Measurements from ENCODE around the gene SMAD5. TPM values are rescaled to one million over a fixed set of nuclear protein-coding genes. Genes with fewer than 3 reads are reported as not detected.

The SMAD5 gene
- total RNA-seq, 1 donor from 2014 or later: 17.9 TPM

DNA sequence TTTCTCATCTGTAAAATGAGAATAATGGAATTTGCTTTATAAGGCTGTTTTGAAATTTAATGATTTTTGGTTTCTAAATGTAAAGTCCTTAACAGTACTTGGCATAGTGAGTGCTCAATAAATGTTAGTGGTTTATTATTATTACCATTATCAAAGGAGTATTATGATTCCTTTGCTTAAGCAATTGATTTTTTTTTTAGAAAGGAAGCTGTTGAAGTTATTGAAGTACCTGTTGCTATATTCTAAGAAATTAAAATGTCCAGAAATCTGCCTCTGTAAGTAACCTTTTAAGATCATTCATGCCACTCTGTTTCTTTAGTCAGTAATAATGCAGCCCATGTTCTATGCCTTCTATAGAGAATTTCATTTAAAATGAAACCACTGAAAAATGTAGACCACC lies 15.0 kb downstream of the SMAD5 start:
- intact Hi-C loops (cut with micrococcal nuclease): no loop called here
- Mint-ChIP-seq H3K36me3 (ENCODE audit: low read depth) (peaks cover 3% of the 10 kb centered on the region), H3K27ac (no peak overlapping the region), H3K4me1 (ENCODE audit: low read depth) (no peaks in the 10 kb centered on the region), H3K27me3 (ENCODE audit: insufficient read depth) (peaks cover 5% of the 10 kb centered on the region), H3K9me3 (no peaks in the 10 kb centered on the region), H3K4me3 (no peak overlapping the region)
- DNase-seq (ENCODE audit: low spot score): no peak

DNA sequence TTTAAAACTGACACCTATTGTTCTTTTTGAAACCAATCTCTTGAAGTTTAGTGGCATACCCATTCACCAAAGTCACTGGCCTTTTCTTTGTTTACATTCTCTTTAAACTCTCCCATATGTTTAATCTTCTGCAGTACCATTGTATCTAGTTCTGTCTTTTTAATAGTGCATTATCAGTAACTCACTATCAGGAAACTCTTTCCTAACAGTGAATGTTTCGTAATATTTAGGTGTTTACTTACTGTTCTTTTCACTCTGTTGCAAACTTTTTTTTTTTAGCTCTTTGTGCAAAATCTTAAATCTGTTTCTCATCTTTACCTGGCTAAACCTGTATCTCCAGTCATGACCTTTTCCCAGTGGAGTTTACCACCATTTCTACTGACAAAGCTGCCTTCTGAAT lies 17.2 kb downstream of the SMAD5 start:
- peaks cover 5% of the 10 kb centered on the region for H3K27me3 Mint-ChIP-seq (ENCODE audit: insufficient read depth)
- intact Hi-C loops (cut with micrococcal nuclease): no loop called here
- peaks cover 9% of the 10 kb centered on the region for H3K36me3 Mint-ChIP-seq (ENCODE audit: low read depth)
- peak overlapping the region; percentile 4 for H3K27ac Mint-ChIP-seq
- H3K4me1 Mint-ChIP-seq (ENCODE audit: low read depth): no peaks in the 10 kb centered on the region
- no peak for DNase-seq (ENCODE audit: low spot score)
- H3K9me3 Mint-ChIP-seq: no peaks in the 10 kb centered on the region
- H3K4me3 Mint-ChIP-seq: no peak overlapping the region

DNA sequence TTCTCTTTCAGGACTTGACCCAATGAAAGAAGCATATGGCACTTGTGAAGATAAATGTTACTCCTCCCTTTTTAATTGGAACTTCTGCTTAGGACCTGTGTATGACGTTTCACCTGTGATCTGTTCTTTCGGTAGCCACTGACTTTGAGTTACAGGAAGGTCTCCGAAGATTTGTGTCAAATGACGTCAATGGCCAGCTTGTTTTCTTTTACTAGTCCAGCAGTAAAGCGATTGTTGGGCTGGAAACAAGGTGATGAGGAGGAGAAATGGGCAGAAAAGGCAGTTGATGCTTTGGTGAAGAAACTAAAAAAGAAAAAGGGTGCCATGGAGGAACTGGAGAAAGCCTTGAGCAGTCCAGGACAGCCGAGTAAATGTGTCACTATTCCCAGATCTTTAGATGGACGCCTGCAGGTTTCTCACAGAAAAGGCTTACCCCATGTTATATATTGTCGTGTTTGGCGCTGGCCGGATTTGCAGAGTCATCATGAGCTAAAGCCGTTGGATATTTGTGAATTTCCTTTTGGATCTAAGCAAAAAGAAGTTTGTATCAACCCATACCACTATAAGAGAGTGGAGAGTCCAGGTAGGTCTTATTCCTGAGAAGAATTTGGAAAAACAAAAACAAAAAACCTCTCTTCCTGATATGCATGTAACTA lies 21.1 kb downstream of the SMAD5 start:
- DNase-seq (ENCODE audit: low spot score): no peak
- no peak overlapping the region for H3K4me3 Mint-ChIP-seq
- no peak overlapping the region for H3K27ac Mint-ChIP-seq
- H3K36me3 Mint-ChIP-seq (ENCODE audit: low read depth): peaks cover 17% of the 10 kb centered on the region
- peaks cover 3% of the 10 kb centered on the region for H3K27me3 Mint-ChIP-seq (ENCODE audit: insufficient read depth)
- no peaks in the 10 kb centered on the region for H3K4me1 Mint-ChIP-seq (ENCODE audit: low read depth)
- no peaks in the 10 kb centered on the region for H3K9me3 Mint-ChIP-seq
- intact Hi-C loops (cut with micrococcal nuclease): no loop called here

DNA sequence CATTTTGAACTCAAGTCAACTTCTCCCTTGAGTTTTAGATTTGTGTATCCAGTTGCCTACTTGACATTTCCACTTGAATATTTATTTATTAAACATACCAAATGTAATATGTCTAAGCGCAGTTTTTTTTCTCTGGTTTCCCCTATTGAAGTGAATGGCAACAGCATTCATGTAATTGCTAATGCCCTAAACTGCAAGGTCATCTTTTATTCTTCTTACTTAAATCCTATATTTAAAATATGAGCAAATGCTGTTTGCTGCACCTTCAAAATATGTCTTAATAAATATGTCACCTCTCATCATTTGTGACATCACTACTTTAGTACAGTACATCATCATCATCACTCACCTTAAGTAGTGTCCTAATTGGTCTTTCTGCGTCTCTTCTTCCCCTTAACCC lies 22.4 kb downstream of the SMAD5 start:
- DNase-seq (ENCODE audit: low spot score): no peak
- intact Hi-C loops (cut with micrococcal nuclease): no loop called here
- Mint-ChIP-seq H3K27ac (no peak overlapping the region), H3K4me1 (ENCODE audit: low read depth) (no peaks in the 10 kb centered on the region), H3K9me3 (no peaks in the 10 kb centered on the region), H3K4me3 (no peak overlapping the region), H3K36me3 (ENCODE audit: low read depth) (peaks cover 17% of the 10 kb centered on the region), H3K27me3 (ENCODE audit: insufficient read depth) (no peaks in the 10 kb centered on the region)

DNA sequence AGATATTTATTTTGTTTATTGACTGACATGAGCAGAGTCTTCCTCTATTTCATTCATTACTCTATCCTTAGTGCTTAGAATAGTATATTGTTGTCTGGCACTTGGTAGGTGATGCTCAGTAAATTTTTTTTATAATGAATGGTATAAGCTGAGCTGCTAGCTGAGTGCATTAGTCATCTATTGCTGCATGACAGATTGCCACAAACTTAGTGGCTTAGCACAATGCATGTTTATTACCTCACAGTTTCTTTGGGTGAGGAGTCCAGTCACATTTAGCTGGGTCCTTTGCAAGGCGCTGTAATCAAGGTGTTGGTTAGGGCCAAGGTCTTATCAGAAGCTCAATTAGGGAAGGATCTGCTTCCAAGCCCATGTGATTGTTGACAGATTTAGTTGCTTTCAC lies 23.1 kb downstream of the SMAD5 start:
- H3K27ac Mint-ChIP-seq: no peak overlapping the region
- H3K36me3 Mint-ChIP-seq (ENCODE audit: low read depth): peaks cover 18% of the 10 kb centered on the region
- no peak for DNase-seq (ENCODE audit: low spot score)
- intact Hi-C loops (cut with micrococcal nuclease): no loop called here
- H3K9me3 Mint-ChIP-seq: no peaks in the 10 kb centered on the region
- no peaks in the 10 kb centered on the region for H3K4me1 Mint-ChIP-seq (ENCODE audit: low read depth)
- no peak overlapping the region for H3K4me3 Mint-ChIP-seq
- H3K27me3 Mint-ChIP-seq (ENCODE audit: insufficient read depth): no peaks in the 10 kb centered on the region

DNA sequence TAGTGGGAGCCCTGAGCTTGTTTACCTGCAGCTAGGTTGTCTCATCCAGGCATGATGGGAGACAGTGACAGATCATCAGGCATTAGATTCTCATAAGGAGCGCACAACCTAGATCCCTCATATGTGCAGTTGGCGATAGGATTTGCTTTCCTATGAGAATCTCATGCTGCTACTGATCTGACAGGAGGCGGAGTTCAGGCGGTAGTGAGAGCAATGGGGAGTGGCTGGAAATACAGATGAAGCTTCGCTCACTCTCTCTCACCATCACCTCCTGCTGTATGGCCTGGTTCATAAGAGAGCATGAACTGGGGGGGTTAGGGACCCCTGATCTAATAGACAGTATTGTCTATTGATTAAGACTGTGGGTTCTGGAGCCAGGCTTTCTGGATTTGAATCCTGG lies 24.9 kb downstream of the SMAD5 start:
- no peaks in the 10 kb centered on the region for H3K9me3 Mint-ChIP-seq

DNA sequence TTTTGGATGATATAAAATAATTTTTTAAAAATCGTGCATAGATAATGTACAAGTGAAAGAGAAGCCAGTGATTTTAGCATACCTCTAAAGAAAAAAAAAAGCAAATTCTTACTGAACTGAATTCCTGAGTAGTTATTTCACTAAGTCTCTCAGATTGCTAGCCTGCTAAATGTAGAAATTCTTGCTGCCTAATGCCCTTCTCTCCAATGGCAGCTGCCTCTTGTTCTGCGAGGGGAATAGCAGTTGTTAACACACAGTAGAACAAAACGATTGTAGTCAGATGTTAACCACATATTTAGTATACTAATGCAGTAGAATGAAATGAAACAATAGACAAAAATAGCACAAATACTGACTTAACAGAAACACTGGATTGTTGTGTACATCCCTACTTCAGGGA lies 26.8 kb downstream of the SMAD5 start:
- Mint-ChIP-seq H3K9me3 (no peaks in the 10 kb centered on the region), H3K27ac (no peak overlapping the region), H3K4me1 (ENCODE audit: low read depth) (no peaks in the 10 kb centered on the region), H3K4me3 (no peak overlapping the region), H3K27me3 (ENCODE audit: insufficient read depth) (no peaks in the 10 kb centered on the region), H3K36me3 (ENCODE audit: low read depth) (peaks cover 14% of the 10 kb centered on the region)
- intact Hi-C loops (cut with micrococcal nuclease): no loop called here
- DNase-seq (ENCODE audit: low spot score): no peak

More for the DNA sequence above, 24.9 kb downstream of the SMAD5 start:
- no peak for DNase-seq (ENCODE audit: low spot score)
- intact Hi-C loops (cut with micrococcal nuclease): no loop called here
- Mint-ChIP-seq H3K36me3 (ENCODE audit: low read depth) (peaks cover 16% of the 10 kb centered on the region), H3K27ac (no peak overlapping the region), H3K4me1 (ENCODE audit: low read depth) (no peaks in the 10 kb centered on the region), H3K4me3 (no peak overlapping the region), H3K27me3 (ENCODE audit: insufficient read depth) (no peaks in the 10 kb centered on the region)

DNA sequence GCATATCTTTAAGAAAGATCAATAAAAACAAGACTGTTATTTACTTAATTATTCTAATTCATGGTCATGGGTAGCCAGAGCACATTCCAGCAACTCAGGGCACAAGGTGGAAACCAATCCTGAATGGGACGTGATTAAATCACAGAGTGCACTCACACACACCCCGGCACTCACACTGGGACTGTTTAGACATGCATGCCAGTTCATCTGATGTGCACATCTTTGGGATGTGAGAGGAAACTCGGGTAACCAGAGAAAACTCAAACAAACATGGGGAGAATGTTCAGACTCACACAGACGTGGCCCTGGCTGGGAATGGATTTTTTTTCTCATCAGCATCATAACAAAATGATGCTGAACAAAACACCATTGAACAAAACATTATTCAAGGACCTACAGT lies 29.4 kb downstream of the SMAD5 start:
- intact Hi-C loops (cut with micrococcal nuclease): no loop called here
- Mint-ChIP-seq H3K9me3 (no peaks in the 10 kb centered on the region), H3K4me3 (no peak overlapping the region), H3K36me3 (ENCODE audit: low read depth) (peaks cover 4% of the 10 kb centered on the region), H3K27ac (no peak overlapping the region), H3K27me3 (ENCODE audit: insufficient read depth) (no peaks in the 10 kb centered on the region), H3K4me1 (ENCODE audit: low read depth) (no peaks in the 10 kb centered on the region)
- DNase-seq (ENCODE audit: low spot score): no peak

DNA sequence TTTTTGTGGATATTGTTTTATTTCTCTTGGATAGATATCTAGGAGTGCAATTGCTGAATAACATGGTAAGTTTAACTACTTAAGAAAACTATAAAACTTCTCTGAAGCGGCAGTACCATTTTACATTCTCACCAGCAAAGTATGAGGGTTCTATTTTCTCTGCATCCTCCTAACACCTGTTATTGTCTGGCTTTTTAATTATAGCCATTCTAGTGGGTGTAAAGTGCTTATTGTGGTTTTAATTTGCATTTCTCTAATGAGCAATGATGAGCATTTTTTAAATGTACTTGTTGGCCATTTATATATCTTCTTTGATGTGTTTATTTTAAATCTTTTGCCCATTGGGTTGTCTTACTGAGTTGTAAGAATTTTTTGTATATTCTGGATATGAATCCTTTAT lies 31.6 kb downstream of the SMAD5 start:
- Mint-ChIP-seq H3K4me1 (ENCODE audit: low read depth) (no peaks in the 10 kb centered on the region), H3K27me3 (ENCODE audit: insufficient read depth) (no peaks in the 10 kb centered on the region), H3K36me3 (ENCODE audit: low read depth) (peaks cover 7% of the 10 kb centered on the region), H3K4me3 (no peak overlapping the region), H3K9me3 (no peaks in the 10 kb centered on the region), H3K27ac (no peak overlapping the region)
- intact Hi-C loops (cut with micrococcal nuclease): no loop called here
- no peak for DNase-seq (ENCODE audit: low spot score)

DNA sequence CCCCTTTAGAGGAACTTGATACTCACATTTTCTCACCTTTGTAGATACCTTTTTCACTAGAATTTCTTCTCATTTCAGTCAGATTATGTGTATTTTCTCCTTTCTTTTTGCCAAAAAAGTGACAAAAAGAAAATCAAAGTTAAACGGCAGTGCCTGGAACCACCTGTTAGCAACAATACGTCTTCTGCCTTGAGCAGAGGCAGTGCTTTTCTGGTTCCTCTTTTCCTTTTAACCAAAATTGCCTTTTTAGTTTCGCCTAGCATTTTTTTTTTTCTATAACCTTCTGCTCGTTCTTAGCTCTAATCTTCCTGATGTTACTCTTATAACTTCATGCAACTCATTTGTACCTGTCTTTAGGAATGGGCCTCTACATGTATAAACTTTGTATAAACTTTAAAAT lies 34.3 kb downstream of the SMAD5 start:
- H3K4me1 Mint-ChIP-seq (ENCODE audit: low read depth): no peaks in the 10 kb centered on the region
- no peak overlapping the region for H3K4me3 Mint-ChIP-seq
- no peaks in the 10 kb centered on the region for H3K27me3 Mint-ChIP-seq (ENCODE audit: insufficient read depth)
- peaks cover 7% of the 10 kb centered on the region for H3K36me3 Mint-ChIP-seq (ENCODE audit: low read depth)
- H3K9me3 Mint-ChIP-seq: no peaks in the 10 kb centered on the region
- H3K27ac Mint-ChIP-seq: no peak overlapping the region
- intact Hi-C loops (cut with micrococcal nuclease): no loop called here
- DNase-seq (ENCODE audit: low spot score): no peak

DNA sequence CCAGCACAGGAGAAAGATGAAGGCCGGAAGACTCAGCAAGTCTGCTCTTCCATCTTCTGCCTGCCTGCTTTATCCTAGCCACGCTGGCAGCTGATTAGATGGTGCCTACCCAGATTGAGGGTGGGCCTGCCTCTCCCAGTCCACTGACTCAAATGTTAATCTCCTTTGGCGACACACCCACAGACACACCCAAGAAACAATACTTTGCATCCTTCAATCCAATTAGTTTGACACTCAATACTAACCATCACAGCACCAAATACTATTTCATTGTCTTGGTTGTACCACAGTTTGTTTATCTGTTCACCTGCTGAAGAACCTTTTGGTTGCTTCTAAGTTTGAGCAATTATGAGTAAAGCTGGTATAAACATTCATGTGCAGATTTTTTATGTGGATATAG lies 36.6 kb downstream of the SMAD5 start:
- intact Hi-C loops (cut with micrococcal nuclease): no loop called here
- Mint-ChIP-seq H3K4me3 (no peak overlapping the region), H3K36me3 (ENCODE audit: low read depth) (peaks cover 15% of the 10 kb centered on the region), H3K27ac (no peak overlapping the region), H3K27me3 (ENCODE audit: insufficient read depth) (no peaks in the 10 kb centered on the region), H3K9me3 (no peaks in the 10 kb centered on the region), H3K4me1 (ENCODE audit: low read depth) (no peaks in the 10 kb centered on the region)
- DNase-seq (ENCODE audit: low spot score): no peak

DNA sequence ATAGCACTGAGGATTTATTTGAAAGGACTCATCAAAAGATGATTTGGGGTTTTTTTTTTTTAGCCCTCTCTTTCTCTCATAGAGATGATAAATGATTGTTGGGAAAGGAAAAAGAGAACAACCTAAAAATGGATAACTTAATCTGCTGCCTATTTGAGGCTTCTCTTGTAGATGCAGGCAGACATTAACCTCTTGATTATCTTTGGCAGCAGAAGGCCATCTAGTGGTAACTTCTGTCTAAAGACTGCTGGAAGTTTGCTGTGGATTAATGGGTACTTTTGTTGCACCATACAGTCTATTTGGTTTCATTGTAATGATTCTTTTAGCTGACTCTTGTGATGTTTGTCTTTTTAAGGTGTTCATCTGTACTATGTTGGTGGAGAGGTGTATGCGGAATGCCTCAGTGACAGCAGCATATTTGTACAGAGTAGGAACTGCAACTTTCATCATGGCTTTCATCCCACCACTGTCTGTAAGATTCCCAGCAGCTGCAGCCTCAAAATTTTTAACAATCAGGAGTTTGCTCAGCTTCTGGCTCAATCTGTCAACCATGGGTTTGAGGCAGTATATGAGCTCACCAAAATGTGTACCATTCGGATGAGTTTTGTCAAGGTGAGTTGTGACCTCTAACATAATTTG lies 41.5 kb downstream of the SMAD5 start:
- H3K4me1 Mint-ChIP-seq (ENCODE audit: low read depth): no peaks in the 10 kb centered on the region
- H3K36me3 Mint-ChIP-seq (ENCODE audit: low read depth): peaks cover 13% of the 10 kb centered on the region
- H3K27ac Mint-ChIP-seq: no peak overlapping the region
- no peak overlapping the region for H3K4me3 Mint-ChIP-seq
- intact Hi-C loops (cut with micrococcal nuclease): loop anchor here (1.0 to 2.0 kb wide), 5 partner anchors 41 to 287 kb away; partner anchors contain the start of gene SMAD5
- no peaks in the 10 kb centered on the region for H3K27me3 Mint-ChIP-seq (ENCODE audit: insufficient read depth)
- no peaks in the 10 kb centered on the region for H3K9me3 Mint-ChIP-seq
- DNase-seq (ENCODE audit: low spot score): no peak

DNA sequence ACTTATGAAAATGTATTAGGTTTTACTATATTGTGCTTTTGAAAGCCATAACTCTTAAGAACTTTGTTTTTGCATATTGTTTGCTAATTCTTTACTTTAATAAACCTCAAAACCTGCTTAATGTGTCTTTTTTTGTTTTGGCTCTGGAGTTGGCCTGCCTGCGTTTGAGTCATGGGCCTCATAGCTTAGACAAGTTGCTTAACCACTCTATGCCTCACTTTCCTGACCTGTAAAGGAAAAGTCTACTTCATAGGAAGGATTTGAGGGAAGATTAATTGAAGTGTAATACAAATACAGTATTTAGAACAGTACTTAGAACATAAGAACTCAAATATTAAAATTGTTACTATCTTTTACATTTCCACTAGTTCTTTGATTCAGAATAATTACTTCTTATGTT lies 50.0 kb downstream of the SMAD5 start:
- Mint-ChIP-seq H3K9me3 (no peaks in the 10 kb centered on the region), H3K4me3 (no peak overlapping the region), H3K4me1 (ENCODE audit: low read depth) (no peaks in the 10 kb centered on the region), H3K36me3 (ENCODE audit: low read depth) (no peaks in the 10 kb centered on the region), H3K27me3 (ENCODE audit: insufficient read depth) (no peaks in the 10 kb centered on the region), H3K27ac (no peak overlapping the region)
- DNase-seq (ENCODE audit: low spot score): no peak
- intact Hi-C loops (cut with micrococcal nuclease): no loop called here

Measured in activated T-helper 1 cell treated with anti-CD3 and anti-CD28 coated beads, Interleukin-12 subunit alpha, Interleukin-12 subunit beta, Interleukin-2, Interleukin-4 antibody, amounts not matched to agents 30 ng/mL and 10 ng/mL and 1 ng/mL, durations not matched to agents 14 hours and 24 hours and 36 hours (primary cell).